ENCODE results near the gene NEURL1.

NEURL1 gene

GRCh38 chr10:103455235-103455634 is 38.3 kb upstream of the NEURL1 start:
- no peak for TF ChIP-seq CTCF (IDR thresholded peaks at IDR 0.05; ENCODE audit: low read depth, low read length)

GRCh38 chr10:103456074-103456660 is 37.3 kb upstream of the NEURL1 start:
- no peak for TF ChIP-seq CTCF (IDR thresholded peaks at IDR 0.05; ENCODE audit: low read depth, low read length)
- no peak for DNase-seq (ENCODE audit: extremely low read depth, low read depth)

More at GRCh38 chr10:103455235-103455634, 38.3 kb upstream of the NEURL1 start:
- no peak for DNase-seq (ENCODE audit: extremely low read depth, low read depth)

GRCh38 chr10:103457176-103457712 is 36.3 kb upstream of the NEURL1 start:
- no peak for TF ChIP-seq CTCF (IDR thresholded peaks at IDR 0.05; ENCODE audit: low read depth, low read length)
- no peak for DNase-seq (ENCODE audit: extremely low read depth, low read depth)

- no peak for TF ChIP-seq CTCF (IDR thresholded peaks at IDR 0.05; ENCODE audit: low read depth, low read length)
- no peak for DNase-seq (ENCODE audit: extremely low read depth, low read depth)
Observed at GRCh38 chr10:103457896-103458583, 35.5 kb upstream of the NEURL1 start.

- no peak for TF ChIP-seq CTCF (IDR thresholded peaks at IDR 0.05; ENCODE audit: low read depth, low read length)
- no peak for DNase-seq (ENCODE audit: extremely low read depth, low read depth)
Observed at GRCh38 chr10:103458720-103459119, 34.8 kb upstream of the NEURL1 start, which contains the start of gene CALHM1. Gene CALHM1 (minus strand): TSS chr10:103458900. CDS start chr10:103458751, 149 bp downstream.

GRCh38 chr10:103459615-103460014 is 33.9 kb upstream of the NEURL1 start:
- TF ChIP-seq CTCF (IDR thresholded peaks at IDR 0.05; ENCODE audit: low read depth, low read length) = no peak
- no peak for DNase-seq (ENCODE audit: extremely low read depth, low read depth)

GRCh38 chr10:103463499-103463898 is 30.0 kb upstream of the NEURL1 start:
- TF ChIP-seq CTCF (IDR thresholded peaks at IDR 0.05; ENCODE audit: low read depth, low read length) = no peak
- DNase-seq (ENCODE audit: extremely low read depth, low read depth) = no peak

Data from AG09319 (cell line).